Measurements from ENCODE around the gene ZNF292.

DNA sequence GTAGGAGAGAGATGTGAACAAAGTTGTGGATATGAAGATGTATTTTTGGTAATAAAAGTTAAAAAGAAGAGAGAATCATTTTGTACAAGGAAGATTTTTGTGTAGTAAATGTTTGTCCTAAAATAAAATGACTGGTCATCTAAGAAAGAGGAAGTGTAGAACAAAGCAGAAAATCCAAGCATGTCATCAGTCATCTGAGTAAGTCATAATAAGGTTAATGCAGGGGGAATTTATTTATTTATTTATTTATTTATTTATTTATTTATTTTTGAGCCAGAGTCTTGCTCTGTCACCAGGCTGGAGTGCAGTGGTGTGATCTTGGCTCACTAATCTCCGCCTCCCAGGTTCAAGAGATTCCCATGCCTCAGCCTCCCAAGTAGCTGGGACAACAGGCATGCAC lies 44.7 kb upstream of the ZNF292 start:
- TF ChIP-seq, protein P1, sequence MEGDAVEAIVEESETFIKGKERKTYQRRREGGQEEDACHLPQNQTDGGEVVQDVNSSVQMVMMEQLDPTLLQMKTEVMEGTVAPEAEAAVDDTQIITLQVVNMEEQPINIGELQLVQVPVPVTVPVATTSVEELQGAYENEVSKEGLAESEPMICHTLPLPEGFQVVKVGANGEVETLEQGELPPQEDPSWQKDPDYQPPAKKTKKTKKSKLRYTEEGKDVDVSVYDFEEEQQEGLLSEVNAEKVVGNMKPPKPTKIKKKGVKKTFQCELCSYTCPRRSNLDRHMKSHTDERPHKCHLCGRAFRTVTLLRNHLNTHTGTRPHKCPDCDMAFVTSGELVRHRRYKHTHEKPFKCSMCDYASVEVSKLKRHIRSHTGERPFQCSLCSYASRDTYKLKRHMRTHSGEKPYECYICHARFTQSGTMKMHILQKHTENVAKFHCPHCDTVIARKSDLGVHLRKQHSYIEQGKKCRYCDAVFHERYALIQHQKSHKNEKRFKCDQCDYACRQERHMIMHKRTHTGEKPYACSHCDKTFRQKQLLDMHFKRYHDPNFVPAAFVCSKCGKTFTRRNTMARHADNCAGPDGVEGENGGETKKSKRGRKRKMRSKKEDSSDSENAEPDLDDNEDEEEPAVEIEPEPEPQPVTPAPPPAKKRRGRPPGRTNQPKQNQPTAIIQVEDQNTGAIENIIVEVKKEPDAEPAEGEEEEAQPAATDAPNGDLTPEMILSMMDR (IDR thresholded peaks at IDR 0.05; ENCODE audit: poor library complexity), result no peak
- no peak for TF ChIP-seq EZH2phosphoT487 (IDR thresholded peaks at IDR 0.05; ENCODE audit: low read depth, severe bottlenecking, unreplicated experiment)
